LHCN-M2 (cell line): Measurements from ENCODE around the gene CBLC. TPM values are rescaled to one million over a fixed set of nuclear protein-coding genes. Genes with fewer than 3 reads are reported as not detected.
"Not testable (repeated sequence)": the region's sequence is repeated elsewhere in the genome, so short reads cannot be mapped to it uniquely, and the experiment has no call there.

Experiments
- DNase-seq: peaks from one replicate; pipeline ENCODE4 v3.0.0-alpha.2; 2012; ENCODE audit warnings: low read depth
- total RNA-seq: library from RNA; depleted of rRNA; stranded (reverse); fragments of >200 nt; gene quantifications from 2 replicates; pipeline ENCODE4 v1.2.3, GENCODE V29; 2014

The CBLC gene
- total RNA-seq, 1 experiment from 2014 or later = not detected

DNA sequence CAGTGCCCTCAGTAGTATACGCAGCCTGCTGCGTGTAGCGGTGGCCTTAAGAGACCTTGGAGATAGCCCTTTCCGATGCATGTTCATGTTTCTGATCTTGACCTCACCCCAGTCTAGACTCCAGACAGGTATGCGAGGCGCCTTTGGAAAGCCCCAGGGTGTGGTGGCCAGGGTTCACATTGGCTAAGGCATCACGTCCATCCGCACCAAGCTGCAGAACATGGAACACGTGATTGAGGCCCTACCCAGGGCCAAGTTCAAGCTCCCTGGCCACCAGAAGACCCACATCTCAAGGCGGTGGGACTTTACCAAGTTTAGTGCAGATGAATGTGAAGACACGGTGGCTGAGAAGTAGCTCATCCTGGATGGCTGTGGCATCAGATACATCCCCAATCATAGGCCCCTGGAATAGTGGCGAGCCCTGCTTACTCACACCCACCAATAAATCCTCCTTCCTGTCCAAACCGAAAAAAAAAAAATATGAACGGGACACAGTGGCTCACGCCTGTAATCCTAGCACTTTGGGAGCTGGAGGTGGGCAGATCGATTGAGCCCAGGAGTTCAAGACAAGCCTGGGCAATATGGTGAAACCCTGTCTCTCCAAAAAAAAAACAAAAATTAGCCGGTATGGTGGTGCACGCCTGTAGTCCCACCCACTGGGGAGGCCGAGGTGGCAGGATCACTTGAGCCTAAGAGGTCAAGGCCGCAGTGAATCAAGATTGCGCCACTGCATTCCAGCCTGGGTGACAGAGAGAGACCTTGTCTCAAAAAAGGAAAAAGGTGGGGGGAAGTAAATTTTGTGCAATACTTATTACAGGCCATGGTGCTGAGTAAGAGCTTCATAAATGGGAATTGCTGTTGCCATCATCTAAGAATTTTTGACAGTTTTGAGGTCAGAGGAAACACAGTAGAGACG lies 12.4 kb upstream of the CBLC start:
- no peak for DNase-seq

DNA sequence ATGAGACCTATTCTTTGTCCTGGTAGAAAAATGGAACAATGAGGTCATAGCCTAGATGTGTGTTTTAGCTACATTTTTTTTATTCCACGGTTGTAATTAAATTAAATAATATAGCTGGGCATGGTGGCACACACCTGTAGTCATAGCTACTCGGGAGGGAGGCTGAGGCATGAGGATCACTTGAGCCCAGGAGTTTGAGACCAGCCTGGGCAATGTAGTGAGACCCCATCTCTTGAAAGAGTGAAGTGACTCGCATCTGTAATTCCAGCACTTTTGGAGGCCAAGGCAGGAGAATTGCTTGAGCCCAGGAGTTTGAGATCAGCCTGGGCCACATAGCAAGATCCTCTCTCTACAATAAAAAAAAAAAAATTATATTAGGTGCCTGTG lies 11.7 kb upstream of the CBLC start:
- DNase-seq = no peak

DNA sequence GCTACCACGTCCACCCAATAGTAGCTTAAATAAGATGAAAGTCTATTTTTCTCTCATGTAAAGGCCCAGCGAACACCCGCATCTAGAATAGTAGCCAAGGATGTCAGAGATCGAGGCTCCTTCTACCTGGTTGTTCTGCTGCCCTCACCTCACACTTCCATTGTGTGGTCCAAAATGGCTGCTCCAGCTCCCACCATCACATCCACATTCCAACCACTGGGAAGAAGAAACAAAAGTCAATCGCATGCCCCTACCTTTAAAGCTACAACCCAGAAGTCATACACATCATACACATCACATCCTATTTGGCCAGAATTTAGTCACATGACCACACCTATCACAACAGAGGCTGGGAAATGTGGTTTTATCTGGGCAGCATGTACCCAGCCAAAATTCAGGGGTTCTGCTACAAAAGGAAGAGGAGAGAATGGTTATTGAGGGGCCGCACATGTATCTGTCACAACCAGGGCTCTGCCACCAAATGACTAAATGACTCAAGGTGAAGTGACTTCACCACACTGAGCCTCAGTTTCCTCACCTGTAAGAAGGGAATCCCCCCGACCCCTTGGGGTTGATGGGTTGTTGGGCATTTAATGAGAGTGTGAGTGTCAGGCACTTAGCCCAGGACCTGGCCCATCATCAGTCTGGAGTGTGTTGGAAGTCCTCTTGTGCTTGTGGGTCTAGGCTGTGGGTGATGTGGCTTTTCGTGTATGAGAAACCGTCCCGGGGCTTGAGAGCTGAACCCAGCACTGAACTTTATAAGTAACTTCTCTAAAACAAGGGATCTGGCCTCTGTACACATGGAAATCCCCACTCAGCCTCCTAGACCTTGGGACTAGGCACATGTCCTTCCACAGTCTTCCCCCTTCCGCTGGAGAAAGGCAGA lies 10.2 kb upstream of the CBLC start:
- DNase-seq = no peak

DNA sequence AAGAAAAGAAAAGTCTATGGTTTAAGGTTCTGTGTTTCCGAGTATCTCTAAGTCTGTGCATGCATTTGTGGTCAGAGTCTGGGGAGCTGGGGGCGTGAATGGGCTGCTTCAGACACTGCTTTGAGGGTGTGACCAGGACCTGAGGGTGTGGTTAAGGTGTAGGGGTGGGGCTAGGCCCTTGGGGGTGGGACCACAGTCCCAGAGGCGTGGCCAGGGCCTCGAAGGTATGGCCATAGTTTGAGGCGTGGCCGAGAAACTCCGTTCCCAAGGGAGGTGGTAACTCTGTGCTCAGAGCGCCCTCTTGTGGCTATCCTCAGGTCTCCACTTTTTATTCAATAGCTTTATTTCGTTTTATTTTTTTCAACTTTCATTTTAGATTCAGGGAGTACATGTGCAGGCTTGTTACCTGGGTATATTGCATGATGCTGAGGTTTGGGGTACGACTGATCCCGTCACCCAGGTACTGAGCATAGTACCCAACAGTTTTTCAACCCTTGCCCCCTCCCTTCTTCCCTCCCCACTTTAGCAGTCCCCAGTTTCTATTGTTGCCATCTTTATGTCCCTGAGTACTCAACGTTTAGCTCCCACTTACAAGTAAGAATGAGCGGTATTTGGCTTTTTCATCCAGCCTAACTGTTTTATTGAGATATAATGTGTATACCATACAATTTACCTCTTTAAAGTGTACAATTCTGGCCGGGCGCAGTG lies 7.0 kb upstream of the CBLC start:
- DNase-seq = peak; percentile 86

DNA sequence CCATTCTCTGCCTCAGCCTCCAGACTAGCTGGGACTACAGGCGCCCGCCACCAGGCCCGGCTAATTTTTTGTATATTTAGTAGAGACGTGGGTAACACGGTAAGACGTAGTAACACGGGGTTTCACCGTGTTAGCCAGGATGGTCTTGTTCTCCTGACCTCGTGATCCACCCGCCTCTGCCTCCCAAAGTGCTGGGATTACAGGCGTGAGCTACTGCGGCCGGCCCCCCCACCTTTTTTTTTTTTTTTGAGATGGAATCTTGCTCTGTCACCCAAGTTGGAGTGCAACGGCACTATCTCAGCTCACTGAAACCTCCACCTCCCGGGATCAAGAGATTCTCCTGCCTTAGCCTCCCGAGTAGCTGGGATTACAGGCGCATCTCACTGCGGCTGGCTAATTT lies 5.5 kb upstream of the CBLC start:
- DNase-seq = not testable (repeated sequence)

DNA sequence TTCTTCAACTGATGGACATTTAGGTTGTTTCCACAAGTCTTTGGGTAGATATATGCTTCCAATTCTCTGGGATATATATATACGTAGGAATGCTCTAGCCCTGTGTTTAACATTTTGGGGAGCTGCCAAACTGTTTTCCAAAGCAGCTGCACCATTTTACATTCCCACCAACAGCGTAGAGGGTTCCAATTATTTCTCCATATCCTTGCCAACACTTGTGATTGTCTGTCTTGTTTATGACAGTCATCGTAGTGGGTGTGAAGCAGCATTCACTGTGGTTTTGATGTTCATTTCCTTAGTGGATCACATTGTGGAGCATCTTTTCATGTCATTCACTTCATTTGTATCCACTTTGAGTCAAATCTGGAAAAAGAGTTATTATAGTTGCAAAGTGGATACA lies 4.7 kb upstream of the CBLC start:
- peak; percentile 87 for DNase-seq

DNA sequence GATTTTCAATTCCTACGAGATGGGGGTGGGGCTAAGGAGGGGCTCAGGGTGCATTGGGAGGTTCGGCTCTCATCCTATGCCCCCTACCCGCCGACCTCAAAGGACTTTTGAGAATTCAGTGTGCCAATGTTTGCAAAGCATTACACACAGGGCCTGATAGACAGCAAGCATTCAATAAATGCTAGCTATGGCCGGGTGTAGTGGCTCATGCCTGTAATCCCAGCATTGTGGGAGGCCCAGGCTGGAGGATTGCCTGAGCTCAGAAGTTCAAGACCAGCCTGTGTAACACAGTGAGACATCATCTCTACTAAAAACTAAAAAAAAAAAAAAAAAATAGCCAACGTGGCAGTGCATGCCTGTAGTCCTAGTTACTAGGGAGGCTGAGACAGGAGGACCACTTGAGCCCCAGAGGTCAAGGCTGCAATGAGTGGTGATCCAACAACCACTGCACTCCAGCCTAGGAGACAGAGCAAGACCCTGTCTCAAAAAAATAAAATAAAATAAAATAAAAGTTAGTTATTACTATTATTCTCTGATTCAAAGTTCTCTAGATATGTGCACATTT lies 1.9 kb upstream of the CBLC start:
- no peak for DNase-seq

DNA sequence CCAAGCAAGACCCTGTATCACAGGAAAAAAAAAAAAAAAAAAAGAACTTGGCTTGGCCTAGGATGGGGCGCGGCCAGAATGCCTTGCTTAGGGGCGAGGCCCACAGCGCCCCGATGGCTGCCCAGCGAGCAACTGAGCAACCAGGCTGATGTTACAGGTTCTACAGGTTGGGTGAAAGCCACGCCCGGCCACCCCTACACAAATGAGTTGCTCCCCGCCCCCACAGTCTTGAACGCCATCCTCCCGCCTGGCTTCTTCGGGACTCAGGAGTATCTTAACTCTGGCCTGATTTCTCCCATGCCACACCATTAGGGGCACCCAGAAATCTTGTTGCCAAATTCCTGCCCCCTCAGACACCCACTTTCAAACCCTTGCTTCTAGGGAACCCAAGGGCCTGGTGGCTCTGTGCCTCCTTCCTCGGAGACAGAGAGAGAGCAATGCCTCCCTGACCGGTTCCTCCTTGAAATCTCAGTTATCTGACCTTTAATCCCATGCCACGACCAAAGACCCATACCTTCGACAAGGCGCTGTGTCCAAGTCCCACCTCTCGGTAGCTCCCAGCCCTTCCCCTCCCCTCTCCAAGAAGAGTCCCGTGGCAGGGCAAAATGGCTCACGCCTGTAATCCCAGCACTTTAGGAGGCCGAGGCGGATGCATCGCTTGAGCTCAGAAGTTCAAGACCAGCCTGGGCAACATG lies 1.1 kb upstream of the CBLC start:
- no peak for DNase-seq

DNA sequence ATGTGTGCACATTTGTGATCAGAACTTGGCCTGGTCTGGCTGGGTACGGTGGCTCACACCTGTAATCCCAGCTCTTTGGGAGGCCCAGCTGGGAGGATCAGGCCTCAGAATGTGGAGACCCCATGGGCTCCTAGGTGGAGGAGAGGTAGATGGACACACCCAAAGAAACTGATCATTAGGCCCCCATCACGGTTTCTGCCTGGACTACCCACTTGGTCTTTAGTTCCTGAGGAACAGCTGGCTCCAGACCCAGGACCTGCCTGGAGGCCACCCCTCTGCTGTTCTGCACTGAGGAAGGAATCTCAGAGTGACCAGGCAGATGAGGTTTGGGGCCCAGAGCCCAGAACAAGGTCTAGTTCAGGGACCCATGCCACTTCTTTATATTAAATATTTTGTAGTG lies 1.5 kb downstream of the CBLC start:
- DNase-seq = no peak

DNA sequence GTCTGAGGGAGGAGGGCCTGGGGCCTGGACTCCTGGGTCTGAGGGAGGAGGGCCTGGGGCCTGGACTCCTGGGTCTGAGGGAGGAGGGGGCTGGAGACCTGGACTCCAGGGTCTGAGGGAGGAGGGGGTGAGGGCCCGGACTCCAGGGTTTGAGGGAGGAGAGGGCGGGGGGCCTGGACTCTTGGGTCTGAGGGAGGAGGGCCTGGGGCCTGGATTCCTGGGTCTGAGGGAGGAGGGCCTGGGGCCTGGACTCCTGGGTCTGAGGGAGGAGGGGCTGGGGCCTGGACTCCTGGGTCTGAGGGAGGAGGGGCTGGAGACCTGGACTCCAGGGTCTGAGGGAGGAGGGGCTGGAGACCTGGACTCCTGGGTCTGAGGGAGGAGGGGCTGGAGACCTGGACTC lies 4.0 kb downstream of the CBLC start:
- not testable (repeated sequence) for DNase-seq

DNA sequence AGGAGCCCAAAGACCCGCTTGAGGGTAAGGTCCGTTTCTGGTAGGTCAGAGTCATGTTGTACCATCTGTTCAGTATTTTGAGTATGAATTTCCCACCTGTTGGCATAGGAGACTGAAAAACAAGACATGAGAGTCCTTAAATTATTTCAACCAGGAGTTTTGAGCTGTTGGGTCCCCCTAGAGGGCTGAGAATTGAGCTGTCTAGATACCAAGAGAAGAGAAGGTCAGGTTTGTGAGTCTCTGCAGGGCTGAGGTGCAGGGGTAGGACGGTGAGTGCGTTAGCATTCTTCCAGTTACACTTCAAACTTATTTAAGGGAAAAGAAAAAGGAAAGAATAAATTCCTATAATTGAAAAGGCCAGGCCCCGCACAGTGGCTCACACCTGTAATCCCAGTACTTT lies 5.0 kb downstream of the CBLC start:
- peak; percentile 39 for DNase-seq

DNA sequence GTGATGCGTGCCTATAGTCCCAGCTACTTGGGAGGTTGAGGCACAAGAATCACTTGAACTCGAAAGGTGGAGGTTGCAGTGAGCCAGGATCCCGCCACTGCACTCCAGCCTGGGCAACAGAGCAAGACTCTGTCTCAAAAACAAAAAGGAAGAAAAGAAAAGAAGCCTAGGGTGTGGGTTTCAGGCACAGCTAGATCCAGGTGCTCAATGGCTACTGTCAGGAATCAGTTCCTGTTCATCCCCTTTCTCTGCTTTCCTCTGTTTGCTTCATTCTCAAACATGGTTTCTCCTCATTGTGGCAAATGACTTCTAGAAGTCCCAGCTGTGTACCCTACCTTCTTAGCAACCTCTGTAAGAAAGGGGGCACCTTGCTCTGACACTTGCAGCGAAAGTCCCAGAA lies 5.9 kb downstream of the CBLC start:
- DNase-seq = no peak

DNA sequence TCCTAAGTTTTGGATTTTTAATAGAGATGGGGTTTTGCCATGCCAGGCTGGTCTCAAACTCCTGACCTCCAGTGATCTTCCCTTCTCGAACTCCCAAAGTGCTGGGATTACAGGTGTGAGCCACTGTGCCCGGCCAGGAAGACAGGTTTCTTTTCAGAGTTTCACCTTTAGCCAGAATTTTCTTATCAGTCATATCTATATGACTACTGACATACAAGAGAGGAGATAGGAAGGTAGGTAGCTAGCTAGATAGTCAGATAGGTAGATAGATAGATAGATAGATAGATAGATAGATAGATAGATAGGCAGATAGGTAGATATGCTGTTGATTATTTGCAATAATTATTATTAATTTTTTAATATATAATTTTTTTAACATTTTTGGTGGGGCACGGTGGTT lies 7.6 kb downstream of the CBLC start:
- no peak for DNase-seq

DNA sequence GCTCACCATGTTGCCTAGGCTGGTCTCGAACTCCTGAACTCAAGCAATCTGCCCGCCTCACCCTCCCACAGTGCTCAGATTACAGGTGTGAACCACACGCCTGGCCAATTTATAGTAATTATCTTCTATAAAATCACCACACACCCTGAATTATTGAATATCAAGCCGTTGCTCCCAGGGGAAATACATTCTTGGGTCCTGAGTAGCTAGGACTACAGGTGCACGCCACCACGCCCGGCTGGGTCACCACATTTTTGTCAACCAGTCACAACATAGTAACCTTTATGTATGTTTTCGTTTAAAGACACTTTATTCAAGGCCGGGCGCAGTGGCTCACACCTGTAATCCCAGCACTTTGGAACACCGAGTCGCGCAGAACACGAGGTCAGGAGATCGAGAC lies 8.3 kb downstream of the CBLC start:
- DNase-seq = no peak

DNA sequence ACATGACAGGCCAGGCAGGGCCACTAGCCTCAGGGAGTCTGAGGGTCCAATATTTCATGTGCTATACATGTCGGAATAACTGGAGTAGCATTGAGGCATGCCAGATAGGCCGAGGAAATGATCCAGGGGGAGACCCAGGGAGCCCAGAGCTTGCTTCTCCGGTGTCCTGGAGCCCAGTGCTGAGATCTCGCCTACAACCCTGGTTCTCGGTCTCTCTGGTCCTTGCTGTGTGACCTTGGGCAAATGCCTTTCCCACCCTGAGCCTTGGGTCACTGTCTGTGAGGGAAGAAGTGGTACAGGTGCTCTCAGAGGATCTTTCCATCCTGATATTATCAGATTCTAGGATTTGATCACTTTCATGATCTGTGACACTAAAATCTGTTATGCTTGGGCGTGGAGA lies 11.3 kb downstream of the CBLC start:
- no peak for DNase-seq

DNA sequence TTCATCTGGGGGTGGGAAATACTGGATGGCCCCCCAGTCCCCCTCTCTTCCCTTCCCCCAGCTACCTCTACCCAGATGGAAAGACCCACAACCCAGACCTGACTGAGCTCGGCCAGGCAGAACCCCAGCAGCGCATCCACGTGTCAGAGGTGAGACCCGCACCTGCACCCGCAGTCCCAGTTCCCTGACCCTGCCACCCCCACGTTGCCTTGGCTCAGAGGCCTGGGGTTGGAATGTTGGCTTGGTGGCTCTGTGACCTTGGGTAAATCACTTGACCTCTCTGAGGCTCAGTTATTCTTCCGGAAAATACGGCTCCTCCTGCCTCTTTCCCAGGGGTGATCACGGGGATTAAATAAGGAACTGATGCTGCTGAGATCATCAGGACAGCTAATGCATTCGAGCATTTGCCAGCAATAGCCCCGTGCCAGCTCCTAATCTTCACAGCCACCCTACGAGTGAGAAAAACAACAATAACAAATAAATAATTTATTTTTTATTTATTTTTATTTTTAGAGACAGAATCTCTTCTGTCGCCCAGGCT lies 12.3 kb downstream of the CBLC start:
- DNase-seq = no peak

DNA sequence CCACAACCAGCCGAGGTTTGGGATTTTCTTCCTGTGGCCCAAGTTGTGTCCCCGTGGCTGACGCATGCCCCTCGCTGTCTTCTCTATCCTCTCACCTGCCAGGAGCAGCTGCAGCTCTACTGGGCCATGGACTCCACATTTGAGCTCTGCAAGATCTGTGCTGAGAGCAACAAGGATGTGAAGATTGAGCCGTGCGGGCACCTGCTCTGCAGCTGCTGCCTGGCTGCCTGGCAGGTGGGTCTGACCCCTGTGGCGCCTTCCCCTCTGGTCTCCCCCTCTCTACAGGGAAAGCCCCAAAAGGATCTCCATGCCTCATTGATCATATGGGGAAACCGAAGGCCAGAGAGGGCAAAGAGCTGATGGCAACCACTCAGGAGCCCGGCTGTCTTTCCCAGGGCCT lies 14.6 kb downstream of the CBLC start:
- no peak for DNase-seq

DNA sequence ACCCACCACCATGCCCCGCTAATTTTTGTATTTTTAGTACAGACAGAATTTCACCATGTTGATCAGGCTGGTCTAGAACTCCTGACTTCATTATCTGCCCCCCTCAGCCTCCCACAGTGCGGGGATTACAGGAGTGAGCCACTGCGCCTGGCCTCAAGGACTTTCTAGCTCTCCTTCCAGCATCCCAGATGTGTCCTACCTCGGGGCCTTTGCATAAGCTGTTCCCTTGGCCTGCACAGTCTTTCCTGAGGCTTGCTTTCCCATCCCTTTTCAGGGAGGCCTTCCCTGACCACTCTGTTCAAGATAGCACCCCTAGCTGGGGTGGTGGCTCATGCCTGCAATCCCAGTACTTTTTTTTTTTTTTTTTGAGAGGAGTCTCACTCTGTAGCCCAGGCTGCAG lies 16.9 kb downstream of the CBLC start:
- no peak for DNase-seq

DNA sequence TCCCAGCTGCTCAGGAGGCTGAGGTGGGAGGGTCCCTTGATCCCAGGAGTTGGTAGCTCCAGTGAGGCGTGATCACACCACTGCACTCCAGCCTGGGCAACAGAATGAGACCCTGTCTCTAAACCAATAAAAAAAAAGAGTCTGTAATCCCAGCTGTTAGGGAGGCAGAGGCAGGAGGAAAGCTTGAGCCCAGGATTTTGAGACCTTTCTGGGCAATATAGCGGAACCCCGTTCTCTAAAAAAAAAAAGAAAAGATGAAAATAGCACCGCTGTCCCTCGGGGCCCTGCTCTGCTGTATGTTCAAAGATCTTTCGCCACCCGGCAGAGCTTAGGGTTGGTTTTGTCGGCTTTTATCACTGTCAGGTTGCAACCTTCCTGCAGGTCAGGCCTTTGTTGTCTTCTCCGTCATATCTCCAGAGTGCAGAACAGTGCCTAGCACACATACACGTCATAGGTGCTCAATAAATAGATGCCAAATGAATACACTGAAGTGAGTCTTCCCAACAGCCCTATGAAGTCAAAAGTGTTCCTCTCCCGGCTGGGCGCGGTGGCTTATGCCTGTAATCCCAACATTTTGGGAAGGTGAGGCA lies 17.8 kb downstream of the CBLC start:
- DNase-seq = no peak

DNA sequence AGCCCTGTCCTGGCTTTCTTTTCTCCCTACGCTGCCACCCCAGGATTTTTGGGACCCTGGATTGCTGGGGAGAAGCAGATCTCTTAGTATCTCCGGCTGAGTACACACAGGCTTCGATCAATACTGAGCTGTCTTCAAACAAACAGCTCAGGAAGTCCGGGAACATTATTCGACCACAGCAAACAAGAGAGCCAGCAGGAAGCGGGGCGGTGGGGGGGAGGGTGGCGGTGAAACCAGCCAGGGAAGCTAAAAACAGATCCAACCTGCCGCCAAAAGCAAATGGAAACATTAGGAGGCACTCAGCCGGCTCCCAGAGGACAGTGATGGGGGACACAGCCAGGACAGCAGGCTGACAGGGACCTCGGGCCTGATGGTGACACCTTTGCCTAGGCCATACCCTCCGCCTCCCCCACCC lies 19.0 kb downstream of the CBLC start:
- no peak for DNase-seq
